HG02938 (cell line): ENCODE measurements around the gene PPP1R8.
"Not testable (repeated sequence)": the region's sequence is repeated elsewhere in the genome, so short reads cannot be mapped to it uniquely, and the experiment has no call there.

Experiments
- ATAC-seq: cut with Tn5 transposase; IDR thresholded peaks from one replicate; pipeline ENCODE4 v1.9.1; 2021; ENCODE audit warnings: mild to moderate bottlenecking, moderate library complexity; ENCODE audit not compliant: unreplicated experiment

Gene PPP1R8

DNA sequence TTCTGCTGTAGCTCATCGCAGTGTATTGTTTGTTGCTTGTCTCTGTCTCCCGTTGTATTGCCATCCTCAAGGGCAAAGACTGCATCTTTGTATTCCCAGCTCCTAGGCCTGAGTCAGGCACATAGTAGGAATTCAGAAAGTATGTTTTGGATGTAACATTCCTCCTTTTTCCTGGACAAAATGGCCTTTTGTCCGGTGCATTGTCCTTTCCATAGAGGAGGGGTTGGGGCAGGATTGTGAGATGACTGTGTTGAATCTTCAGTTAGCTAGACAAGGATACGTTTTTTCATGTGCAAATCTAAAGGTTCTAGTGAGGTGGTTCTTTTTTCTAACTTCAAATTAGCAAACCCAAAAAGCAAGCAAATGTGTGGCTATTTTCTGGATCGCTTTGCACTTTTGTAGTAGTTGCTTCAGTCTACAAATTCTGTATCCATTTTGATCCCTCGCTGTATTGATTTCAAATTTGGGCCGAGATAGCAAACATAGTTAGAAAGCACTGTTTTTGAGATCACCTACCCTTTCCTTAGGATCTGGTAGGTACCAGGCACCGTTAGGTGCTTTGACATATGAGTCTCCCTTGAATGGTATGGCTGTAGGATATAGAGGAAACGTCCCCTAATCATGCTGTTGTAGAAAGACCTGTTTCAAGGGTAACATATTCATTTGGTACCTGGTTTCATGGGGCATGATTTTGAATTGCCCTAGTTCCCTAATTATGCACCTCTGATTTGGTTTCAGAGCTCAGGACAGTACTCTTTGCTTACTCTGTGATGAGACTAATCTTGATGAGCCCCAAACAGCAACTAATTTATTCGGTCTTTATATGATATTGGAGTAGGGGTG, 1.2 kb downstream of the PPP1R8 start:
- no peak for ATAC-seq

DNA sequence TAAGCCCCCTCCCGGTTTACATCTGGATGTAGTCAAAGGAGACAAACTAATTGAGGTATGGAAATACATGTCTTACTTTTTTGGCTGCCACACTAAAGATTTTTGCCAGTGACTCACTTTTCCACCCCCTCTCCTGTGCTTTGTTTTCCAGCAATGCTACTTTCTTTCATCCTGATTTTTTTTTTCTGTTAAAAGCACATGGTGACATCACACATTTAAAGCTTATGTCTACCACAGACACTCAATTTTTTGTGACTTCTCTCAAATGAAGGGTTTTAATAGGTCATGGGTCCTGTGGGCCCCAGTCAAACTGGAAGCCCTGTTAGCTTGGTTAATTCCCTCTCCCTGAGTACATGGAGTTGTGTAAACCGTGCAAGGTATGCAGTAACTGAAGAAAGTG, 2.2 kb downstream of the PPP1R8 start:
- no peak for ATAC-seq

DNA sequence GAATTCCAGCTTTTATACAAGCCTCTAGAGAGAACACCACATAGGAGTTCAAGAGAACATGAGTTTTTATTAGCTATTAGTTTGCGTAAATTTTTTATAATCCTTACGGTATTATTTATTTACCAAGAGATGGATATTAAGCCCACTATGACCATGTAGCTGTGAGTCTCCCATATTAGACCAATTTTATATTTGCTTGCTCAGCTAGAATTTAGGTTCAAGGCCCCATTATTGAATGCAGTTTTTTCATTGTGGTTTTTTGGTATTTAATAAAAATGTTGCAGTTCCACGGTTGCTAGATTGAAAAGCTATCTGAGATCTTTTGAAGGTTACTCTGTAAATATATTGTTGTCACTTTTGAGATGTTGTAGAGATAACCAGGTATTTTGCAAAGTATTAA, 2.9 kb downstream of the PPP1R8 start:
- no peak for ATAC-seq

DNA sequence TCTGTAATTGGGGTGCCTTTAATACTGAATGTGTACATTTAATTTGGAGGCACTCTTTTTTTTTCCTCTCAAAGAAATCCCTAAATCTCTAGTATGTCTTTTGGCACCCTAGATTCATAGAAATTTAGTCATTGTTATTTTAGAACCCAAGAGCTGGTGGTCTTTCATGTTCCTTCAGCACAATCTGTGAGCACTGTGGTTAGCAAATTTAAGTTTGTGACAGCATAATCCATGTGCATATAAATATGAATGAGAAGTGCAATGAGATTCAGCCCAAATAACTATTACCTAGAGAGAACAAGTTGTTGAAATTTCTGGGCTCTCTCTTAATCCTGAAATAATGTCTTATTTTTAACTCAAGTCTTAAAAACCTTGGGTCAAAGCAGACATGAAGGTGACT, 4.5 kb downstream of the PPP1R8 start:
- no peak for ATAC-seq

DNA sequence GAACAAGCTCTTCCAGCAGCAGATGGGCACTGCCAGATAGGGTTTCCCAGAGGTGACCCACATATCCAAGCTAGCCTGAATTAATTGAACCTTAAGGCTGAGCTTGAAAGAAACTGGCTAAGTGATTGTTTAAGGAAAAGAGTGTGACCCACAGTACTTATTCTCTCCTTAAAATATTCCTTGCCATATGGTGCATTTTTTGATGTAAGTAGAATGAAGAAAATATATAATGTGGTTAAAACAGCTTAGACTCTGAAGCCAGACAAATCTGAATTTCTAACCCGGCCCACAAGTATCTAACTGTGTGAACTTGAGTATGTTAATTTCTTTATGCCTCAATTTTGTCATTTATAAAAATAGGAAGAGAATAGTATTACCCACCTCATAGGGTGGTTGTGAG, 4.9 kb downstream of the PPP1R8 start:
- ATAC-seq: no peak

DNA sequence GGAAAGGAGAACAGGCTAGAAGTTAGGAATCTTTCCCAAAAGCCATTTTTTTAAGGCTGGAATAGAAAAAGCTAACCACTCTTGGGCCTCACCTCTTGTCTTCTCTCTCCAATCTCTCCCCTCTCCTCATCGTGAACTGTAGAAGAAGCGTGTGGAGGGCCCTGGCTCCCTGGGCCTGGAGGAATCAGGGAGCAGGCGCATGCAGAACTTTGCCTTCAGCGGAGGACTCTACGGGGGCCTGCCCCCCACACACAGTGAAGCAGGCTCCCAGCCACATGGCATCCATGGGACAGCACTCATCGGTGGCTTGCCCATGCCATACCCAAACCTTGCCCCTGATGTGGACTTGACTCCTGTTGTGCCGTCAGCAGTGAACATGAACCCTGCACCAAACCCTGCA, 19.4 kb downstream of the PPP1R8 start:
- ATAC-seq: no peak

DNA sequence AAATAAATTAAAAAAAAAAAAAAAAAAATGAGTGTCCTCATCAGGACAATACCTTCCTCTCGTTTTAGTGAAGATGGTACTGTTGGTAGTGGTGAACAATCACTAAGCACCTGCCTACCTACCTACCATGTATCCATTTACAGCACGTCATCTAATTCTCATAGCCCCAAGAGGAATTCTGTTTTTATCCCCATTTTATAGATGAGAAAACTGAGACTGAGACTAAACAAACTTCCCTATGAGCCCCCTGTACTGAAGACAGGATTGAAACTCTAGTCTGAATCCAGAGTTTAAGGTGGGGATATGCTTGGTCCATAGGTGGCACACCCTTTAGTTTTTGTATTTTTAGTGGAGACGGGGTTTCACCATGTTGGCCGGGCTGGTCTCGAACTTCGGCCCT, 24.5 kb downstream of the PPP1R8 start:
- ATAC-seq: no peak

DNA sequence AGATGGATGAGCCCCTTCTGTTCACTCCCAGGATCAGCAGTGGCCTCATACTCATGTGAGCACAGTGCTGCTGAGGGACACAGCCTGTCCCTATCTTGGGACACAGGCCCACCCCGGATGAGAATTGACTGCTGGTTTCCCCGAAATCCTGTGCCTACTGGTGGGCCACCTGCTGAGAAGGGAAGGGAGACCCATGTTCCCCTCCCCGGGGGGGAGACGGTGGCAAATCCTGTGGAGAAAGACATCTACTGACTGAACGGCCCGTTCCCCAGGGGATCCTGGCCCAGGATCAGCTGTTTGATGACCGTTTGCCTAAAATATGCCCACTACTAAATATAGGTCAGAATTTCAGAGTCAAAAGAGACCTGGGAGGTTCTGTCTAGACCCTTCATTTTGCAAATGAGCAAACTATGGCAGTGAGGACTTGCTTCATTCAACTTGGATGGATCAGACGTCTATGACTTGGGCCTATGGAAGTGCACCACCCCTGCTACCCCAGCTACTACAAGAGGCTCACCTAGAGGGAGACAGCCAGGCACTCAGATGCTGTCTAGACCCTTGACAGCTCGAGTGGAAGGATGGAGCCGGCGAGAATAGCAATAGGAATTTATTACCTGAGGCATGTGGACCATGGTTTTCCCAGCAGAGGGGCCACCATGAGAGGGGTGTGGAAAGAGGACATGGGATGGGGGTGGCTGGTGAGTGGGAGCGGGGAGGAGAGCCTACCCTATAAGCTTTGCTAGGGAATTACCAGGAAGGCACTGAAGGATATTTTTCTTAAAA, 26.2 kb downstream of the PPP1R8 start:
- no peak for ATAC-seq

DNA sequence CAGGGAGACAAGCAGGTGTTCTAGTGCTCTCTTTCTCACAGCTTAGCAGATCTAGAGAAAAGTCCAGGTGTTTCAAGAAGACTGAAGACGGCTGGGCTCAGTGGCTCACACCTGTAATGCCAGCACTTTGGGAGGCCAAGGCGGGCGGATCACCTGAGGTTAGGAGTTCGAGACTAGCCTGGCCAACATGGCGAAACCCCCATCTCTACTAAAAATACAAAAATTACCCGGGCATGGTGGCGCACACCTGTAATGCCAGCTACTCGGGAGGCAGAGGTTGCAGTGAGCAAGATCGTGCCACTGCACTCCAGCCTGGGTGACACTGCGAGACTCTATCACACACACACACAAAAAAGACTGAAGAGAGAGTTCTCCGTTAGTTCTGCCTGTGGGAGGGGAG, 27.0 kb downstream of the PPP1R8 start:
- ATAC-seq: not testable (repeated sequence)

DNA sequence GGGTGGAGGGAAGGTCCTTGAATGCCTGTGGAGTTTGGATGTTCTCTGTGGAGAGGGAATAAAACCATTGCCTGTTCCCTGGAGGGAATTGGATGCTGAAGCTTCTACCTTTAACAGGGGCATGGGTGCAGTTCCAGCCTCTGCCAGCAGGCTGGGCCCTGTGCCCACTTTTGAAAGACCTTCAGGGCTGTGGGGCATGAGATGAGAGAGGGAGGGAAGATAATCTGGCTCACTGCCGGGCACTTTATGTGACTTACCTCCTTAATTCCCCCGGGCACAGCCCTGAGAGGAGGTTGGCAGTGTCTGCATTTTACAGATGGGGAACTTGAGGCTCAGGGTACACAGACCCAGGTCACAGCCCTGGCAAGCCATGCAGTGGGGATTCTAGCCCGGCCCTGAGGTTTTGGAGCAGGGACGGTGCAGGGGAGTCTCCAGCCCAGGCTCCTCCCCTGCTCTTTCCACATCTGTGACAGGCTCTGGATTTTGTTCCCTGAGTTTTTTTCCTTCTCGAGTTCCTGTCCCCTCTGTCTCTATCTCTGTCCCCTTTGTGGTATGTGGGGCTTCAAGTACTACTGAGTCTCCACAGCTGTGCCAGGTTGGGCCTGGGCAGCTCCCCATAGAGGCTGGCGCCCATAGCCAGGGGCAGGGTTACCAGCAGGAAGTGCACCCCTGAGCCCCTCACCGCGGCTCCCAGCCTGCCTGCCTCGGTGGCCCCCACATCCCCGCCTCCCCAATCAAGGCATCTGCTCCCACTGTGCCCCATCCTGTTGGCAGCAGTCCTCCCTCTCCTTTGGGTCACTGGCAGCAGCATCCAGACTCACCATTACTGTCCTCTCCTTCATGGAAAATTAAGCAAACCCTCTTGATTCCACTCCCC, 27.7 kb downstream of the PPP1R8 start:
- peak; percentile 51 for ATAC-seq

DNA sequence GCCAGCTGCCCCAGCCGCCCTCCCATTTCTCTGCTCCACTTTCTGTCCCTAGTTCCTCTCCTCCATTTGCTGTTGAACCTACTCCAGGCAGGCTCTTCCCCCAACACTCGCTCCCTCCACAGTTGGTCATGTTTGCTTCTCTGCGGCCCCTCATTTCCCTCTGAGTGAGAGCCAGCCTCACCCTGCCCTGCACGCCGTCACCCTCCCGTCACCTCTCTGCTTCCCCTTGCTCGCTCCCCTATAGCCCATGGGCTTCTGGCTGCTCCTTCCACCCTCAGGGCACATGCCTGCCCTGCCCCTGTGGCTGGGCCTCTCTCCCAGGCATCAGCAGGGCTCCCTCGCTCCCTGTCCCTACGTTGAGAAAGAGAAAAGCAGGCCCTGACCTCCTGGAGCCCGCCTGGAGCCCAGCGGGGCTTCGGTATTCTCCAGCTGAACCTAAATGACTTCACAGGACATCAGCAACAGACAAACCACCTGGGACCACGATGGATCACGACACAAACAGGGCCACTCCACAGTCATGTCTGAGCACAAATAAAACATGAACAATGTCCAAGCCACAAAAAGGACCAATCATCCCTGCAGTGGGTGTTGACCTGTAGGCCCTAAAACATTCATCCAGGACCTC, 28.5 kb downstream of the PPP1R8 start:
- ATAC-seq: no peak

DNA sequence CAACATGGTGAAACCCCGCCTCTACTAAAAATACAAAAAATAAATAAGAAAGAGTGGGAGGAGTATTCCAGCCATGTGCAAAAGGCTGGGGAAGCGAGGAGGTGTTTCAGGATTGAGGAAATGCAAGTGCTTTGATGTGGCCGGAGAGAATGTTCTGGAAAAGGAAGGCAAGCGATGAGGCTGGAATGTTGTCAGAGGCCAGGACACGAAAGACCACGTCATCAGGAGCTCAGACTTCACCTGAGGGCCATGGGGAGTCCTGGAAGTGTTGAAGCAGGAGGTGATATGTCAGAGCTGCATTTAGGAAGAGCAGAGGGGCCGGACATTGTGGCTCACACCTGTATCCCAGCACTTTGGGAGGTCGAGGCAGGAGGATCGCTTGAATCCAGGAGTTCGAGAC, 30.9 kb downstream of the PPP1R8 start:
- no peak for ATAC-seq

DNA sequence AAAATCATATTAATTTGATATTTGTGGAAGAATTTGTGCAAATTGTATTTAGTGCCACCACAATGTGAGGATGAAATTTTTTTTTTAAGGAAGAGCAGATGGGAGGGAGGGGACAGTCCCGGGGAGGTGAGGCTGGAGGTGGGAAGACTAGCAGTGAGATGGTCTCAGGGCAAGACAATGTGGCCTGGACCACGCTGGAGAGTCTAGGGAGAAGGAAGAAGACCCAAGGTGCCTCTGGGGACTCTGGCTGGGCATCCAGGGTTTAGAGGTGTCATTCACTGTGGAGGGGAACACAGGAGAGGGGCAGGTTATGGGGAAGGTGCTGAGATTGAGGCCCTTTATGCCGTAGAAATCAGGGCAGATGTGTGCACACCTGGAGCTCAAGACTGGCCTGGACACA, 31.4 kb downstream of the PPP1R8 start:
- ATAC-seq: no peak

DNA sequence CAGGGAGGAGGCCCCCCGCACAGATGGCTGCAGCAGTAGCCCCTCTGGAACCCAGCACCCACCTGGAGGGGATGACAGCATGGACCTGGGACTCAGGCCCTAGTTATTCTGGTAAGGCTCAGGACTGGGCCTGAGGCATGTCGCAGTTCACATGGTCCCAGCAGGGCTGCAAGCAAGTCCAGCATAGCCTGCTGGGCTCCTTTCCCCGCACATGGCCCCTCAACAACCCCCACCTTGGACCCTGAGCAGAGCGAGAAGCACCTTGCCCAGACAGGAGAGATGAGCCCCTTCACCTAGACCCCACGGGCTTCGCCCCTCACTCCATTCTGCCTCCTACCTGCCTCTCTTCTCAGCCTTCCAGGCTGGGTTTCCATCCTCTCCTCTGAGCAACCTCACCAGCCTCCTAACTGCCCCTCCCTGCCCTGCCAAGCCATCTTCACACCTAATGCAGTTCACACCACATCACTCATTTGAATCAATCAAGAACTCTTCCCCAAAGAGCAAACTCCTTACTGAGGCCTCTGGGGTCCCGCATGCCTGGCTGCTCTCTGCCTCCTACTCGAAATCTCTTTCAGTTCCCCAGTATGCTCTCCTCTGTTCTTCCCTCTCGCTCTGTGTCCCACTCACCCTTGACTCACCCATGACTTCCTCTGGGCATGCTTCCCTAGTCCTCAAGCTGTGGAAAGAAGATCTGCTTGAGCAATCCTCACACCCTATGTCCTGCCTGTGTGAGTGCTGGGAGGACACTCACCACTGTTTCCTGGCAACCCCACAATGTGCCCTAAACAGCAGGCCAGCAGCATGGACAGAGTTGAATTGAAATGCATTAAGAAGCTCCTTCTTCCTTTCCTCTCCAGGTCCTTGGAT, 32.3 kb downstream of the PPP1R8 start:
- no peak for ATAC-seq

DNA sequence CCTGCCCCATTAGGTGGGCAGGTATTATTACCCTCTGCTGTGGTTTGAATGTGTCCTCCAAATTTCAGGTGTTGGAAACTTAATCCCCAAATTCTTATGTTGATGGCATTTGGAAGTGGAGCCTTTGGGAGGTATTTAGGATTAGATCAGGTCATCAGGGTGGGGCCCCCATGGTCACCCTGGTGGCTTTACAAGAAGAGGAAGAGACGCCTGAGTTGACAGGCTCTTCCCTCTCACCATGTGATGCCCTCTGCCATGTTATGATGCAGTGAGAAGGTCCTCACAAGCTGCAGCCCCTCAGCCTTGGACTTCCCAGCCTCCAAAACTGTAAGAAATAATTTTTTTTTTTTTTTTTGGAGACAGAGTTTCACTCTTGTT, 32.9 kb downstream of the PPP1R8 start:
- ATAC-seq: no peak

DNA sequence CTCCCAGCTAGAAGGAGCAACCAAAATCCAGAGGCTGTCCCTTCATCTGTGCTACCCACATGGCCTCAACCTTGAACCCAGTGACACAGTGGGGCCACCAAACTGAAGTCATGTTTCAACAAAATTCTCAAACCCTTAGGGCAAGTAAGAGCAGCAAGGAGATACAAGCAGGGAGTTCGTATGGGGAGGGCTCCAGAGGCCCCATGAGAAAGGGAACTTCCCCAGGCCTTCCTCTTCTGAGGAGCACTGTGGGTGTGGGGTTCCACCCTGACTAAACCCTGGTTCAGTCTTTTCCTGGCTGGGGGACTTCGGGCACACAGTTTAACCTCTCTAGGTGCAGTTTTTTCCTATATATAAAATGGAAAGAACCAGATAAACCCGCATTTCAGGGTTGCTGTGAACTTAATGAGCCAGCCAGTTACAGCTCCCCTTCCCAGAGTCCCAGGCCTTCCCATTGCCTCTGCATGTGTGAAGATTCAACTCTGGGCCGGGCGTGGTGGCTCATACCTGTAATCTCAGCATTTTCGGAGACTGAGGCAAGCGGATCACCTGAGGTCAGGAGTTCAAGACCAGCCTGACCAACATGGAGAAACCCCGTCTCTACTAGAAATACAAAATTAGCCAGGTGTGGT, 33.8 kb downstream of the PPP1R8 start:
- ATAC-seq: no peak

DNA sequence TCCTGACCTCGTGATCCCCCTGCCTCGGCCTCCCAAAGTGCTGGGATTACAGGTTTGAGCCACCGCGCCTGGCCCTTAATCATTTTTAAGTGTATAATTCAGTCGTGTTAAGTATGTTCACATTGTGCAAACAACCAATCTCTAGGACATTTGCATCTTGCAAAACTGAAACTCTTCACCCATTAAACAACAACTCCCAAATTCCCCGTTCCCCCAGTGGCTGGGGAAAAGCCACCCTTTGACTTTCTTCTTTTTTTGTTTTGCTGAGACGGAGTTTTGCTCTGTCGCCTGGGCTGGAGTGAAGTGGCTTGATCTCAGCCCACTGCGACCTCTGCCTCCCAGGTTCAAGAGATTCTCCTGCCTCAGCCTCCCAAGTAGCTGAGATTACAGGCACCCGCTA, 35.2 kb downstream of the PPP1R8 start:
- ATAC-seq: no peak

DNA sequence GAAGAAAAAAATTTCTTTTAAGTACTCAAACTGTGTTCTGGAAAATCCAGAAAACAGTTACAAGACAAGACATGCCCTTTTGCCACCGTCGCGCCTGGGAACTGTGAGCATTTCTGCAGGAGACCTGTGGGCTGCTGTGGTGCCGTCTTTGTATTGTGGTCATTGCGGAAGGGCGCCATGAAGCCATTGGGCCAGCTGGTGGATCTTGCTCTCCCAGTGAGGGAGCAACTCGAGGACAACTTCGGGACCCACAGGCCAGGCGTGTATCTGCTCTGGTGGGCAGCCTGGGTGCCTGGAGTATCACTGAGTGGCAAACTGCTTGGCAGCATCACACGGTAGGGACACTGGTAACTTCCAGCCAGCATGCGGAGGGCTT, 38.0 kb downstream of the PPP1R8 start:
- ATAC-seq: no peak

DNA sequence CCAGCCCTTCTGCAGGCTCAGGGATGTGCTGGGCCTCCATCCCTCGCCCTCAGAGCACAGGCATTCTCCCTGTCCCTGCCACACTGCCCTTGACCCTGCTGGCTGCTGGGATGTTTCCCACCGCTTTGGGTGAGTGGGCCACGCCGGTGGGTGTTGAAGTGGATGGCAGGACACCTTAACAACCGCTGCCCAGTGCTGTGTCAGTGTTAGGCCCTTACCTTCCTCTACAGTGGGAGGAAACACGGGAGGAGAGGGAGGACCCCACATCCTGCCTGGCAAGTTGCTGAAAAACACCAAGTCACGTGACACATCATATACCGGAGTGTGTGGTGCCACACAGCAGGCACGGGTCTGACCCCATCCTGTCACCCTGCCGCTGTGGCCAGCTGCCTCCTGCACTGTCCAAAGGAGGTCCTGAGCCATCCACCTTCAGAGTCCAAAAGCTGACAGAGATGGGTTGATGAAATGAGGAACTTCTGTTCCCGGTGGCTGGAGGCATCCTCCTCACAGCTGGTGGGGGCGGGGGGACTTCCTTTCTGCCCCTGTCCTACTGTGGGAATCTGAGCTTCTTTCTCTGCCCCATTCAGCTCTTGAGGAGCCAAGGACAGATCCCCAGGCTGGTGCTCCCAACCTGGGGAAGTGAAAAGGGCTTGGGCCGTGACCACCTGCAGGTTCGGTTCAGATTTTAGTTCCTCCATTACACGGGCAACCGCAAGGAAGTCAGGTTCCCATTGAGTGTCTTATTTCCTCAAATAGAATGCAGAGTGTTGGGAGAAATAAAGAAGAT, 38.5 kb downstream of the PPP1R8 start:
- no peak for ATAC-seq
